Hindlimb muscle (tissue), 1 donor: ENCODE results near the gene ALAD. TPM values are rescaled to one million over a fixed set of nuclear protein-coding genes. Genes with fewer than 3 reads are reported as not detected.

Experiments
- DNase-seq: peaks from one replicate; pipeline ENCODE4 v3.0.0-alpha.2; 2013
- polyA plus RNA-seq: library from polyadenylated mRNA; unstranded; fragments of 120-200 nt; gene quantifications from one replicate; pipeline ENCODE4 v1.2.1, GENCODE V29; 2013; ENCODE audit not compliant: insufficient read length

The ALAD gene
- polyA plus RNA-seq, 1 donor = 20.7 TPM

DNA sequence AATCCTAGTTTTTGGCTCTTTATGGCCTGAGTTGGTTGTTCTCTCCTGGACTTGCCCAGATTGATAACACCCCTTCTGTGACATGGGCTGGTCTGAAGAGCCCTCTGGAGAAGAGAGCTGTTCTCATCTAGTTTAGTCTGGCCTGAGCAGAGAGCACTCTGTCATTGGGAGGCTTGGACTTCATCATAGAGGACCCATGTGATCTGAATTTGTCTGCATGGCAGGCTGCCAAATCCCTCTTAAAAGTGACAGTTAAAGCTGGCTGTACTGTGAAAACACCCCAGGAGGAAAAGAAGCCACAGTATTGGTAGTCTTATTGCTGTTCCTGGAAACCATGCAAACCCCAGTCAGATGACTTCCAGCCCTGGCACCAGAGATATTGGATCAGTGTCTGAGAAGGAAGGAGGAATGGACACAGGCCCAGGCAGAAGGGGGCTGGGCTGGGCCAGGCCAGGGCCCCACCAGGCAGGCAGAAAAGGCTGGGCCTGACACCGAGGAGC, 57.3 kb downstream of the ALAD start:
- peak; percentile 25 for DNase-seq

DNA sequence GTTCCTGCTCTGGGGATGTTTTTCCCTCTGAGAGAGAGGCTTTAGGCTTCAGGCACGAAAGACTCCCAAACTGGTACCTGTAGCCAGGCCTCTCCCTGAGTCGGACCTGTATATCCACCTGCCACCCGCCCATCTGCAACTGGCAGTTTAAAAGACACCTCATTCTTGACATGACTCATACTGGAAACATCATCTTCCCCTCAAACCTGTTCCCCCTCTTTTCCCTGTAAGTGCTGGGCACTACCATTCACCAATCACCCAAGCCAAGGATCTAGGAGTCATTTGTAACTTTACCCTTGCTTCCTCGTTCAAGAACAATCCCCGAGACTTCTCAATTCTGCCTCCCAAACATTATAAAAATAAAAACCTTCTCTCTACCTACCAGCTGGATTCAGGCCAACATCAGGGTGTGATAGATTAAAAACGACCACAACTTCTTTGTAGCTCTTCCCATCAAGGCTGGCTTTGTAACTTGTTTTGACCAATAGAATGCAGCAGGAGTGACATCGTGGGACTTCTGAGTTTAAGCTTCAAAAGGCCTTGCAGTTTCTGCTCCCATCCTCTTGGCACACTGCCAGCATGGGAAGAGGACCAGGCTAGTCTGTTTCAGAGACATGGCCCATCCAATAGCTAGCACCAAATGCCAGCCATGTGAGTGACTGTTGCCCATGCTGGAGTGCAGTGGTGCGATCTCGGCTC, 59.2 kb downstream of the ALAD start:
- DNase-seq = no peak

DNA sequence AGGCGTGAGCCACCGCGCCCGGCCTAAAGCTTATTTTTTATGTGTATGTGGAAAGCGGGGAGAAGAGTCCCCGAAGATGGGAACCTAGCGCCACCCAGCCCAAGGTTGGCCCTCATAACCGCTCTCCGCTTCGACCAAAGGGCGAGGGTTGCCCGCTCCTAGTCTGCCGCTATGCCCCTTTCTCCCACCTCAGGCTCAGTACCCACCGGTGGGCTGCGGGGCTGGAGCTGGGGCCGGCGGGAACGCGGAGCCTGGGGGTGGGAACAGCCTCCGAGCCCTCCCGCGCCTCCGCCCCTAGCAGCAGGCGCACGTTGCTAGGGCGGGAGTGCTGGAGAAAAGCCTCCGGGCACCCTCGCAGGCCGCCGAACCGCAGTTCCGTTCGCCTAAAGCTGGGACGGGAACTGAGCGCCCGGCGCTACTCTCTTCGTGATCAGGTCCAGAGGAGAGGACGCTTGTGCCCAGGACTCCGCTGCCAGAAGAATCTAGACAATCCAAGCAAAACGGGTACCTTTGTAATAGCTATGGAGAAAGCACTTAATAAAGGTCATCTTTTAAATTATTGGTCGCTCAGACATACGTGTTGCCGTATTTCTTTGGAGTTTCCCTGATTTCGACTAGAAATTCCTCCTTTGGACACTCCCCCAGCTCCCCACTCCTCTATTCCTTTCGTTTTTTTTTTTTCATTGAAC, 60.9 kb downstream of the ALAD start, which contains the start of gene WDR31:
TSS of gene WDR31 (minus strand) at position 265 of the 689 bp plus-strand sequence. CDS start 8,253 bp downstream, outside the sequence.
- DNase-seq = peak; percentile 92

DNA sequence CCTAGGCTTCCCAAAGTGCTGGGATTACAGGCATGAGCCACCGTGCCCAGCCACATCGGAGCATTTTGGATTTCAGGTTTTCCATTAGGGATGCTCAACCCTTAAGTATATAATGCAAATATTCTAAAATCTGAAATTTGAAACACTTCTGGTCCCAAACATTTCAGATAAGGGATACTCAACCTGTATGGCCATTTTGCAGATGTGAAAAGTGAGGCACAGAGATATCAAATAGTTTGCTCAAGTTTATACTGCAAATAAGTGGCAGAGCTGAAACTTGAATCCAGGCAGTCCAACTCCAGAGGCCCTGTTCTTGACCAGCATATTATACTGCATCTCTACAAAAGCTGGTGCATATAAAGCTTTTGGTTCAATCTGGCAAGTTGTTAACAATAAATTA, 63.4 kb downstream of the ALAD start:
- DNase-seq = no peak

Other genes with a start within 250 kb of the ALAD start
- gene FKBP15, start 180.0 kb downstream of the ALAD start, polyA plus RNA-seq = 22.4 TPM
- gene SLC31A1, start 179.7 kb downstream of the ALAD start, polyA plus RNA-seq = 7.4 TPM
- gene CDC26, start 125.7 kb downstream of the ALAD start, polyA plus RNA-seq = 19.2 TPM
- 19.4 TPM for gene PRPF4, start 125.6 kb downstream of the ALAD start, polyA plus RNA-seq
- not detected for gene RNF183, start 97.9 kb downstream of the ALAD start, polyA plus RNA-seq
- gene WDR31, start 61.0 kb downstream of the ALAD start, polyA plus RNA-seq = 2.3 TPM
- gene BSPRY, start 51.7 kb downstream of the ALAD start, polyA plus RNA-seq = 0.52 TPM
- 4.9 TPM for gene HDHD3, start 24.3 kb downstream of the ALAD start, polyA plus RNA-seq
- 46.6 TPM for gene POLE3, start 9.4 kb upstream of the ALAD start, polyA plus RNA-seq
- 0.28 TPM for gene C9orf43, start 9.5 kb upstream of the ALAD start, polyA plus RNA-seq
- 44.8 TPM for gene RGS3, start 62.4 kb upstream of the ALAD start, polyA plus RNA-seq